ENCODE measurements around the gene ITPR3.
A peak's percentile ranks its signal among the peaks of the same experiment; 100 is the strongest.

ITPR3 gene

GRCh38 chr6:33704215-33705066 lies 83.3 kb downstream of the ITPR3 start:
- no peak for DNase-seq

- no peak for DNase-seq
Measured at GRCh38 chr6:33705268-33705885, 84.3 kb downstream of the ITPR3 start.

GRCh38 chr6:33705955-33706725 lies 85.0 kb downstream of the ITPR3 start:
- no peak for DNase-seq

- no peak for DNase-seq
Measured at GRCh38 chr6:33707771-33708170, 86.6 kb downstream of the ITPR3 start.

- DNase-seq = no peak
Measured at GRCh38 chr6:33708516-33709204, 87.5 kb downstream of the ITPR3 start.

GRCh38 chr6:33709605-33710295 lies 88.6 kb downstream of the ITPR3 start:
- DNase-seq = no peak

GRCh38 chr6:33710296-33711121 lies 89.4 kb downstream of the ITPR3 start:
- DNase-seq = no peak

- DNase-seq = peak; percentile 96
Measured at GRCh38 chr6:33711140-33712129, 90.3 kb downstream of the ITPR3 start, which contains the start of gene UQCC2. UQCC2 (minus strand) TSS chr6:33711700; CDS start chr6:33711686, 14 bp downstream.

- DNase-seq = no peak
Measured at GRCh38 chr6:33712914-33713313, 91.8 kb downstream of the ITPR3 start.

- no peak for DNase-seq
Measured at GRCh38 chr6:33713786-33714185, 92.7 kb downstream of the ITPR3 start.

- DNase-seq = no peak
Measured at GRCh38 chr6:33714385-33715040, 93.4 kb downstream of the ITPR3 start.

GRCh38 chr6:33716379-33716778 lies 95.3 kb downstream of the ITPR3 start:
- DNase-seq = no peak

GRCh38 chr6:33716890-33717632 lies 95.9 kb downstream of the ITPR3 start:
- no peak for DNase-seq

- no peak for DNase-seq
Measured at GRCh38 chr6:33717934-33718455, 96.9 kb downstream of the ITPR3 start.

- DNase-seq = no peak
Measured at GRCh38 chr6:33718713-33719112, 97.6 kb downstream of the ITPR3 start.

- no peak for DNase-seq
Measured at GRCh38 chr6:33719326-33719987, 98.3 kb downstream of the ITPR3 start.

- no peak for DNase-seq
Measured at GRCh38 chr6:33720998-33721397, 99.9 kb downstream of the ITPR3 start.

- DNase-seq = no peak
Measured at GRCh38 chr6:33721508-33721907, 100.4 kb downstream of the ITPR3 start.

All from NCI-H1436 treated with DMSO at 0.1 percent for 48 hours (cell line).